ENCODE data around the gene TNFAIP3.
"Not testable (repeated sequence)": the region's sequence is repeated elsewhere in the genome, so short reads cannot be mapped to it uniquely, and the experiment has no call there.

TNFAIP3 gene

DNA sequence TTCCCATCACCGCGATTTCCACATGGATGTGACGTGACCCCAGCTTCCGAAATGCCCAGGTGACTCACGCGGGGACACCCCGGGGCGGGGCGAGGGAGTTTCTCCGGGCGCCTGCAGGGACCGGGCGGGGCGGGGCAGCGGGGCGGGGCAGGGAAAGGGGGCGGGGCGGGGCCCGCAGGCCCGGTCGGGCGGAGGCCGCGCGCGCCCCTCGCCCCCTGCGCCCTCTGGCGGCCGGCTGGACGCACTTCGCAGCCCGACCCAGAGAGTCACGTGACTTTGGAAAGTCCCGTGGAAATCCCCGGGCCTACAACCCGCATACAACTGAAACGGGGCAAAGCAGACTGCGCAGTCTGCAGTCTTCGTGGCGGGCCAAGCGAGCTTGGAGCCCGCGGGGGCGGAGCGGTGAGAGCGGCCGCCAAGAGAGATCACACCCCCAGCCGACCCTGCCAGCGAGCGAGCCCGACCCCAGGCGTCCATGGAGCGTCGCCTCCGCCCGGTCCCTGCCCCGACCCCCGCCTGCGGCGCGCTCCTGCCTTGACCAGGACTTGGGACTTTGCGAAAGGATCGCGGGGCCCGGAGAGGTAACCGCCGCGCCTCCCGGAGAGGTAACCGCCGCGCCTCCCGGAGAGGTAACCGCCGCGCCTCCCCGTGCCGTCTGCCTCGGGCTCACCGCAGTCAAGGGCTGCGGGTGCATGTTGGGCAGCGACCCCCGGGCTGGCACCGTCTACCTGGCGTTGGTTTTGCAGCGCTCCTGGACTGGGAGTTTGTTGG lies at the start of gene TNFAIP3:
Gene TNFAIP3 (plus strand): TSS at position 346 of the 771 bp plus-strand sequence. CDS start 3,969 bp downstream, outside the sequence.
- DNase-seq (ENCODE audit: low spot score): peak; percentile 94

DNA sequence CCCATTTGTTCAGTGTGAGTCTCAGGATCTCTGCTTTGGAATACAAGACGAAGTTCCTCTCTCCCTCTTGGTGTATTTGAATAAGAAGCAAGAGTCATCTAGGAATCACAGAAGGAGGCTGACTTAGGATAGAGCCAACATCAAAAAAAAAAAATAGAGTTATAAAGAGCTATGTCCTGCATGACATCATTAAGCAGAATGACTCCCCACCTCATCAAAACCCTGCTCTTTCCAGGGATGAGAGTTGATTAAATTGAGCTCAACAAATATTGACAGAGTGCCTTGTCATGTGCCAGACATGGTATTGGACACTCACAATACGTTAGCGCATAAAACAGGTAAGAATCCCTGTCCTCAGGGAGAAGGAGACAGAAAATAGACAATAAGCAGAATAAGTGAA lies 48.6 kb upstream of the TNFAIP3 start:
- DNase-seq (ENCODE audit: low spot score): no peak

DNA sequence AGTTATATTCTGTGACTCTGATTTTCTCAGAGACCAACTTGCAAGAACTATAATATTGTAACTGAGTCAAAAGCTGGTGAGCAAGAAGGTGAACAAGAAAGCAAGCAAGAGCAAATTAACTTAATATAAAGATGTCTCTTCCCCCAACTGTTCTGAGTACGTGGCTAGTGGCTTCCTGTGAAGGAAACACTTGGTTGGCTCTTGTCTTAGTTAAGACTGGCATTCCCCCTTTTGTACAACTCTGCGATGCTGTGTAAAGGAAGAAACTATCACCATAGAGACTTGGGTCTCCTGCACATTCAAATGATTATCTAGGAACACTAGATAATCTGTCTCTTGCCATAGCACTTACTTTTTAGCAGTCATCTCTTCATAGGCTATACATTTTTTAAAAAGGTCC lies 47.3 kb upstream of the TNFAIP3 start:
- no peak for DNase-seq (ENCODE audit: low spot score)

DNA sequence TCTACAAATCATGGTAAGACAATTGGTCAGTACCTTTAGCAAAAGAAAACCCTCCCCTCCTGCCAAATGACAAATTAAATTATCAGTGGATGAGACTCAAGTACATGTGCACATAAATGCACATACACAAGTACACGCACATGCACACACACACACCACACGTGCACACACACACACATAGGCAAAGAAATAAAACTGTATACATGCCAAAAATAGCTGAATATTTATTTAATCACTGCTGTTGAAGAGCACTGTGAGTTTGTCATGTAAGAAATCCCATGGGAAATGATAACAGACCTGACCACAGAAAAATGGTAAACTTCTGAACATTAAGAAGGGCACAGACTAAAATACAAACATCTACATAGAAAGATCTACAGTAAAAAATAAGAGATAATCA lies 46.6 kb upstream of the TNFAIP3 start:
- DNase-seq (ENCODE audit: low spot score): no peak

DNA sequence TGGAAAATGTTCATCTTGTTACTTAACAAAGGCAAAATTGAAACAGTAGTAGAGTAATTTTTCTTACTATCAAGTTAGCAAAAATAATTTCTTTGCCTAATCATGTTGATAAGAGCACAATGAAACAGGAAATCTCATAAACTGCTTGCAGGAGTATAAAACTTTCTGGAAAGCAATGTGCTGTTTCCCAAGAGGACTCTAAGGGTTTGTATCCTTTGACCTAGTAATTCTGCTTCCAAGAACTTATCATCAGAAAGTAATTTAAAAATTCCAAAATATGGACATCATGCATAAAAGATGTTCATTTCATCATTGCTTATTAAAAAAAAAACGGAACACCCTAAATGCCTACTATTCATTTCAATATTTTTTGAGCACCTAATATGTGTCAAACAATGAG lies 46.1 kb upstream of the TNFAIP3 start:
- no peak for DNase-seq (ENCODE audit: low spot score)

DNA sequence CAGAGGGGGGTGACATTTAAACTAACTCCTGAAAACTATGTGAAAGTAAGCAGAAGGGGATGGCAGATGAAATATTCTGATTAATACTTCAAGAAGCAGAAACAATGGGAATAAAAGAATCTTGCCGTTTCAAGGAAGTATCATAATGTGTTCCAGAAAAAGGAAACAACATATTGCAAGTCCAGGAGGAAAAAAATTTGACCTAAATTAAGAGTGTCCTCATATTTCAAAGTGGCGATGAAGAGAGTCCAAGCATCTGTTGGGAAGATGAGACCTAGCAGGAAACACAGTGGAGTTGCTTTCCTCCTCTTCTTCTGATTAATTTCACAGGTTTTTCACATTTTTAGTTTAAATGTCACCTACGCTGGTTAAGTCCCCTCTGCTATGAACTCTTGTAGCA lies 45.6 kb upstream of the TNFAIP3 start:
- DNase-seq (ENCODE audit: low spot score): no peak

DNA sequence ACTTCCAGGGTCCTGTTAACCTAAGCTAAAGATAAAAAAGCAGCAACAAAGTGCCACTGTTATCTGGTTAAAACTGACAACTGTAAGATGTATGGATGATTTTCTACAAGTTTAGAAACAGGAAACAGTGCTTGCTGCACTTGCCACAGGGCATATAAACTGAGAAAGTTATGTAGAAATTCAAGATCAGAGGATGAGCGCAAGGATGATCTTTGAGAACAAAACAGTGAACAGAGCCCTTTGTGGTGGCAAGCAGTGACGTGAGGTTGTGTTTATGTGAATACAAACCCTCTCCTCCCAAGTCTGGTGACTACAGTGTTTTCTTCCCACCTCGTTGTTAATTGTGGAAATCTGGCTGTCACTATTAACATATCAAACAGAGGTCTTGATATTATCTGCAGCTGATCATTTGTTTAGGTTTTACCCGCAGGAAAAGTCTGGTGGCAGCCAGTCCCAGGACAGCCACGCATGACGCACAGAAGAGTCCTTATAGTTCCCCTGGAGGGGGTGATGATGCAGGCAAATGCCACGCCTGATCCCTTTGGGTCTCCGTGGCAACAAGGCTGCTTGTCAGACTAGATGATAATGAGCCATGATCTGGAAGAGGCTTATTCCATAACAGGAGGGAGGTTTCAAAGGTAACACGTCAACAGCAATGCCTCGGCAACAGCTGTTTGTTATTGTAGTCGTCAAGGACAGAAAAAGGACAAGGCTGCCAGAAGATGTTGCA lies 43.1 kb upstream of the TNFAIP3 start:
- no peak for DNase-seq (ENCODE audit: low spot score)

DNA sequence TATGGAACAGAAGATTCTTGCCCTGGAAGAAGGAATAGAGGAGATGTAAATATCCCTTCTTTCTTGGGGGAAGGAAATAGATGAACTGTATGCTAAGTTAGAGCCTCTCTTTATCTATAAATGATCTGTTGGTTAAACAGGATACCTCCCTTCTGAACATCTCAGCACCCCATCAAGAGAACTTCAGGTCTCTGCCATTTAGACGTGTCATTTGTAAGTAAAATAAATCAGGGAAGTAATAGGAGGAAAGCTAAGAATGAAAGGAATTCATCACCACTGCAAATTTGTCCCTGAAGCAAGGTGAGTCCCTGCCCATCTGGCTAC lies 42.5 kb upstream of the TNFAIP3 start:
- no peak for DNase-seq (ENCODE audit: low spot score)

DNA sequence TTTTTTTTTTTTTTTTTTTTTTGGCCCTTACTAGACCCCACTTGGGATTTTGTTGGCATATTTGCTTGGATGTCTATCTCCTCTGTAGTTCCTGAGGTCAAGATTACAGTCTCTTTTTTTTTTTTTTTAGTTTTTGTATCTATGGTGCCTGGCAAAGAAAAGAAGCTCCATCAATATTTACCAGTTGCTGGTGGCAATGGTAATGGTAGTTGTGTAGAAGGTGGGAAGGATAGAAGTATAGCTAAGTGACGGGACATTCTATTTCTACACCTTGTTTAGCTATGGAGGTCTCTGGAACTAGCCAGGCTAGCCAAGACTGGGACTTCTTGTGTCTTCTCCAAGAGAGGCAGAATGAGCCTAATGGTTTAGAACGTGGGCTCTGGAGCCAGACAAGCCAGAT lies 42.2 kb upstream of the TNFAIP3 start:
- DNase-seq (ENCODE audit: low spot score): no peak

DNA sequence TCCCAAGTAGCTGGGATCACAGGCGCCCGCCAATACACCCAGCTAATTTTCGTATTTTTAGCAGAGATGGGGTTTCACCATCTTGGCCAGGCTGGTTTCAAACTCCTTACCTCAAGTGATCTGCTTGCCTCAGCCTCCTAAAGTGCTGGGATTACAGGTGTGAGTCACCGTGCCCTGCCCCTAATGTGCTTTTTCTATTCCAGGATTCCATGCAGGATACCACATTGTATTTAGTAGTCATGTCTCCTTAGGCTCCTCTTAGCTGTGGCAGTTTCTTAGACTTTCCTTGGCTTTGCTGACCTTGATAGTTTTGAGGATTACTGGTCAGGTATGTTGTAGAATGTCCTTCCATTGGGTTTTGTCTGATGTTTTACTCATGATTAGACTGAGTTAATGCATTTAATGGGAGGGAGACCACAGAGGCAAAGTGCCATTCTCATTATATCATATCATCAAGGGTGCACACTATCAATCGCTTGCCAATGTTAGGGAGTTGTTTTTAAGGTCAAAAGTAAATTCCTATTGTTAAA lies 39.6 kb upstream of the TNFAIP3 start:
- no peak for DNase-seq (ENCODE audit: low spot score)

DNA sequence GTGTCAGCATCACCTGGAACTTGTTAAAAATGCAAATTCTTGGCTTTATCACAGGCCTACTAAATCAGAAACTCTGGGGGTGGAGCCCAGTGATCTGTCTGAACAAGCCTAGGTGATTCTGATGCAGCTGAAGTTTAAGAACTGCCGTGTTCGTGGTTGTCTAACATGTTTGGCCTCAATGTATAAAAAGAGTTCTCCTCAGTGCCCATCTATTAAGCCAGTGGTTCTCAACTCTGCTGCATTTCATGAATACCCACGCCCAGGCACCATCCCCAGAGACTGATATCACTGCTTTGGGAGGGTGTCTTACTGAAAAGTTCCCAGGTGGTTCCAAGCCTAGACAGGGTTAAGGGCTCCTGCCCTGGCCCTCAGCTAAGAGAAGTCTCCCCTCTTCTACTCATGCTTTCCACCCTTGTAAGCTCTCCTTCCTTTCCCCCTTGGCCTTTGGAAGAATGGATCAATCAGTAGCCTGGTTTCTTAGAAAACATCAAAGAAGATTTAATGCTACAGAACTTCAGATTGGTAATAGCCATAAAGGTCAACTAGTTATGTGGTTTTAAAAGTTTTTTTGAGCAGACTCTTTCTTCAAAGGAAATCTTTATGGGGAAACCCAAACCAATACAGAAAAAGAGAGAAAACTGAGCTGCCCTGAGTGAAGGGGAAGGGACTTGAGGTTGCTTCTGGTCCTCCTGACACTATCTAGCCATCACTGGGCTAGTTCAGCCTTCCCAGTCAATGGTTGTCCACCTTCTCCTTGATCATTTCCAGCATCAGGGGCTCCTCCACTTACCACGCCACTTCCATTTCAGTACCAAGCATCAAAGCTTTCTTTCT lies 38.9 kb upstream of the TNFAIP3 start:
- no peak for DNase-seq (ENCODE audit: low spot score)

DNA sequence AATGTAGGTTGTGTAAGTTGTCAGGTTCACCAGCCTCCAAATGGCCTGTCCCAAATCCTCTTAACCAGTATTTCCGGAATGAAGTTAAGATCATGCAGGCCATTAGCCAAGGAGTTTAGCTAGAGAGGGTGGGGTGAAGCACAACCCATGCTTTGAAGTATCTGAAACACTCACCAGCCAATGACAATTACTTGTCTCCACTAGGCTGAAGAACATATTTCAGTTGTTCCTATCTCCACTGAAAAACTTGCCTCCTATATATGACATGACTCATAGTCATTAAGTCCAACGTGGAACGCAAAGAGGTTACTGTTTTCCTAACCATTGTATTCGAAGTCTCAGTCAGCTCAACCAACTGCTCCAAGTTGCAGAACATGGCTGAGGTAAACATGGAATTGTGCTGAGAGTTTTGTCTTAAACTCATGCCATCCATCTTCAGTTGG lies 37.4 kb upstream of the TNFAIP3 start:
- DNase-seq (ENCODE audit: low spot score): no peak

DNA sequence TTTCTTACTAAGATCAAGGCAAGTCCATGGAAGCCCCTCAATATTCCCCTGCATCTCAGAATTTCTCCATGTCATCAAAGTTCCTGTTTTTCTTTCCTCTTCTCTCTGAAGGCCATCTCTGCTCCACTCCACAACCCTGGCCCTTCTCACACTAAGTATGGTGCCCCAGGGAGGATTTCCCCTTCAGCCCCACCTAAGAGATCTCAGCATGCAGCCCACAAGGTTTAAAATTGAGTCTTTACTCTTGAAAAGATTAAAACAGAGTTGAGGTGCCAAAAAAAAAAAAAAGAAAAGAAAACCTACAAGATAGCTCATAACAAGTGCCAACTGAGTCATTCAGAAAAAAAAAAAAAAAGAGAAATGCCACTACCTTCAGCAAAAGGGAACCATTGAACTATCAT lies 36.5 kb upstream of the TNFAIP3 start:
- DNase-seq (ENCODE audit: low spot score): no peak

DNA sequence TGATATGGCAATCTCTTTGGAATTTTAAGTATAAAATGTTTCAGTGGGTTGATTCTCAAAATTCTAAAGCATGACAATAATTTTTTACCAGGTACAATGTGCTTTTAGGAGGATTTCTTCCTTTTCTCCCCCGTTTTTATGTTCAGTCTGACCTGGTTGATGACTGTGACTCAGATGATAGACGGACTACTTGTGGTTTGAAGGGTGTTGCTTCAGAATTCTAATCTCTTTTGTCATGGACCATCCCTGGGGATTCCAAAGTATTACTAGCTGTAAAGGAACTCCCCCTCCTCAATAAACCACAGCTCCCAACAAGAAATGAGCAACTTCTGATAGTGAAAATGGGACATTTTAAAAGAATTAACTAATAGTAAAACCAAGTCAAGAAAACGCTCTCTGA lies 34.9 kb upstream of the TNFAIP3 start:
- no peak for DNase-seq (ENCODE audit: low spot score)

DNA sequence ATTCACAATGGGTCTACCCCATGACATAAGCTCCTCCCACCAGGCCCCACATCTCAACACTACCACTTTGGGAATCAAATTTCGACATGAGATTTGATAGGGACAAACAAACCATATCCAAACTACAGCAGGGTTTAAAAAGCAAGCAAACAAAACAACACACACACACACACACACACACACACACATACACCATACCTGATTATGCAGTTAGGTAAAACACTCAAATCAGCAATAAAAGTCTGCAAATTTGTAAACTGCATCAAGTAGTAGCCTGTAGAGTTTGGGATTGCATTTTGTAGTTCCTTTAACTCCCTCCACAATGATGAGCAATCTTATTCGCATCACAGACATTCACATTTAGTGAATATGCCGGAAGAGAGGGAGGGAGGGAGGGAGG lies 32.6 kb upstream of the TNFAIP3 start:
- DNase-seq (ENCODE audit: low spot score): no peak

DNA sequence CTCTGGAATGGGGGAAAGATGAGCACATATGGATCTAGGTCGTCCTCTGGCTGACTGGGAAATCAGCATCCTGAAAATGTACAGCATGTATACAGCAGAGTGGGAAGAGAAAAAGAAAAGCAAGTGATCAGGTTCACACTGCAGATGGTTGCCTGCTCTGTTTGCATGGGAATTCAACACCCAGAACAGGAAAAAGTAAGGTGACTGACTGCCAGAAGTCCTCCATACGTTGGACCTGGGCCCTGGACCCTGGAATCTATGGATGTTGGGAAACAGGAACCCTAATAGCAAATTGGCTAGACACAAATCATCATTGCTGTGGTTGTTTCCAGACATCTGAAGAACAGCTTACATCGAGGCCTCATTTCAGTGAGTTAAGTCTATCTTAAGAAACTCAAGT lies 30.3 kb upstream of the TNFAIP3 start:
- no peak for DNase-seq (ENCODE audit: low spot score)

DNA sequence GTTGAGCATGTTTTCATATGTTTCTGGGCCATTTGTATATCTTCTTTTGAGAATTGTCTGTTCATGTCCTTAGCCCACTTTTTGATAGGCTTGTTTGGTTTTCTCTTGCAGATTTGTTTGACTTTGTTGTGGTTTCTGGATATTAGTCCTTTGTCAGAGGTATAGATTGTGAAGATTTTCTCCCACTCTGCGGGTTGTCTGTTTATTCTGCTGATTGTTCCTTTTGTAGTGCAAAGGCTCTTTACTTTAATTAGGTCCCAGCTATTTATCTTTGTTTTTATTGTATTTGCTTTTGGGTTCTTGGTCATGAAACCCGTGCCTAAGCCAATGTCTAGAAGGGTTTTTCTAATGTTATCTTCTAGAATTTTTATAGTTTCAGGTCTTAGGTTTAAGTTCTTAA lies 29.0 kb upstream of the TNFAIP3 start:
- not testable (repeated sequence) for DNase-seq (ENCODE audit: low spot score)

DNA sequence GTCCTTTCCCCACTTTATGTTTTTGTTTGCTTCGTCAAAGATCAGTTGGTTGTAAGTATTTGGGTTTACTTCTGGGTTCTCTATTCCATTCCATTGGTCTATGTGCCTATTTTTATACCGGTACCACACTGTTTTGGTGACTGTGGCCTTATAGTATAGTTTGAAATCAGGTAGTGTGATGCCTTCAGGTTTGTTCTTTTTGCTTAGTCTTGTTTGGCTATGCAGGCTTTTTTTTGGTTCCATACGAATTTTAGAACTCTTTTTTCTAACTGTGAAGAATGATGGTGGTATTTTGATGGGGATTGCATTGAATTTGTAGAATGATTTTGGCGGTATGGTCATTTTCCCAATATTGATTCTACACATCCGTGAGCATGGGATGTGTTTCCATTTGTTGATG lies 28.5 kb upstream of the TNFAIP3 start:
- not testable (repeated sequence) for DNase-seq (ENCODE audit: low spot score)

DNA sequence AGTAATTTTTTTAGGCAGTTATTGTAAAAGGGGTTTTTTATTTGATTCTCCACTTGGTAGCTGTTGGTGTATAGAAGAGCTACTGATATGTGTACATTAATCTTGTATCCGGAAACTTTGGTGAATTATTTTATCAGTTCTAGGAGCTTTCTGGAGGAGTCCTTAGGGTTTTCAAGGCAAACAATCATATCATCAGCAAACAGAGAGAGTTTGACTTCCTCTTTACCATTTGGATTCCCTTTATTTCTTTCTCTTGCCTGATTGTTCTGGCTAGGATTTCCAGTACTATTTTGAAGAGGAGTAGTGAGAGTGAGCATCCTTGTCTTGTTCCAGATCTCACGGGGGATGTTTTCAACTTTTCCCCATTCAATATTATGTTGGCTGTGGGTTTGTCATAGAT lies 28.0 kb upstream of the TNFAIP3 start:
- no peak for DNase-seq (ENCODE audit: low spot score)

DNA sequence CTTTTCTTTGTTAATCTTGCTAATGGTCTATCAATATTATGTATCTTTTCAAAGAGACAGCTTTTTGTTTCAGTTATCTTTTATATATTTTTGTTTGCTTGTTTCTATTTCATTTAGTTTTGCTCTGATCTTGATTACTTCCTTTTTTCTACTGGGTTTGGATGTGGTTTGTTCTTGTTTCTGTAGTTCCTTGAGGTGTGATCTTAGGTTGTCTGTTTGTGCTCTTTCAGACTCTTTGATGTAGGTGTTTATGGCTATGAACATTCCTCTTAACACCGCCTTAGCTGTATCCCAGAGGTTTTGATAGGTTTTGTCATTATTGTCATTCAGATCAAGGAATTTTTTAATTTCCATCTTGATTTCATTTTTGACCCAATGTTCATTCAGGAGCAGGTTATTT lies 26.8 kb upstream of the TNFAIP3 start:
- DNase-seq (ENCODE audit: low spot score): no peak

DNA sequence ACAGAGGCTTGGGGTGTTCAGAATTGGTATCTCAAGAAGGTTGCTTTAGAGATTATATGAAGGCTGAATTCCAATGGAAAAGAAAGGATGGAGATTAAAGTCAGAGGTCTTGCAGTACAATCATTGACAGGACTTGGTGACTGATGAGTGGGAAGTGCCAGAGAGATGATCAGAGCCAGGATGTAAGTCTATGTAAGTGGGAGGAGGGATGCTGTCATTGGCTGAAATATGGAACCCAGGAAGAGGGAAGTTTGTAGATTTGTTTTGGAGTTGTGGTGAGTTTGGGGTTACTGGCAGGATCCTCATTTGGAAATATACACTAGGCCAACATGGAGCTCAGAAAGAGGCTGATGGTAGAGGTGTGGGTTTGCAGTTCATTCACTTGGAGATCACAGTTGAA lies 23.8 kb upstream of the TNFAIP3 start:
- DNase-seq (ENCODE audit: low spot score): no peak

DNA sequence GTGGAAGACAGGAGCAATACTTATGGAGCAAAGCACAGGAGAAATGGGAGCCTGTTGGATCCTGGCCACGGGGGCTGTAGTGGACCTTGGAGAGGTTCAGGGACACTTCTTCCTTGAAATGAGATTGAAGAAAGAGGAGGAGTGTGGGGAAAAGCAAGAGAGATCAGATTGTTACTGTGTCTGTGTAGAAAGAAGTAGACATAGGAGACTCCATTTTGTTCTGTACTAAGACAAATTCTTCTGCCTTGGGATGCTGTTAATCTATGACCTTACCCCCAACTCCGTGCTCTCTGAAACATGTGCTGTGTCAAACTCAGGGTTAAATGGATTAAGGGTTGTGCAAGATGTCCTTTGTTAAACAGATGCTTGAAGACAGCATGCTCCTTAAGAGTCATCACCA lies 22.7 kb upstream of the TNFAIP3 start:
- DNase-seq (ENCODE audit: low spot score): not testable (repeated sequence)

DNA sequence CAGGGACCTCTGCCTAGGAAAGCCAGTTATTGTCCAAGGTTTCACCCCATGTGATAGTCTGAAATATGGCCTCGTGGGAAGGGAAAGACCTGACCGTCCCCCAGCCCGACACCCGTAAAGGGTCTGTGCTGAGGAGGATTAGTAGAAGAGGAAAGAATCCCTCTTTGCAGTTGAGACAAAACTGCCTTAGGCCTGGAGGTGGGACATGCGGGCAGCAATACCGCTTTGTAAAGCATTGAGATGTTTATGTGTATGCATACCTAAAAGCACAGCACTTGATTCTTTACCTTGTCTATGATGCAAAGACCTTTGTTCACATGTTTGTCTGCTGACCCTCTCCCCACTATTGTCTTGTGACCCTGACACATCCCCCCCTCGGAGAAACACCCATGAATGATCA lies 22.3 kb upstream of the TNFAIP3 start:
- DNase-seq (ENCODE audit: low spot score): not testable (repeated sequence)
